Endometrial microvascular endothelial cells (primary cell): Measurements from ENCODE around the gene PREX1. TPM values are rescaled to one million over a fixed set of nuclear protein-coding genes. Genes with fewer than 3 reads are reported as not detected.
"Not testable (repeated sequence)": the region's sequence is repeated elsewhere in the genome, so short reads cannot be mapped to it uniquely, and the experiment has no call there.

ENCODE experiments used
- in situ Hi-C: cut with HindIII; loops from 2 replicates; pipeline ENCODE4 v1.10.0; 2017; ENCODE audit warnings: low sequenced_read_pairs, low pct_unique_long_range_greater_than_20kb; ENCODE audit errors: inconsistent ontology term
- total RNA-seq: library from RNA; depleted of rRNA; stranded (reverse); fragments of >200 nt; gene quantifications from one replicate; pipeline ENCODE4 v1.2.3, GENCODE V29; 2015; ENCODE audit errors: inconsistent ontology term

The PREX1 gene
- total RNA-seq, 1 donor from 2014 or later = 60.5 TPM

GRCh38 chr20:48849779-48850178, 22.0 kb upstream of the PREX1 start:
- in situ Hi-C loops = no loop called here

- in situ Hi-C loops = no loop called here
These were observed 21.5 kb upstream of the PREX1 start for GRCh38 chr20:48849299-48849698.

GRCh38 chr20:48847498-48848205, 19.9 kb upstream of the PREX1 start:
- in situ Hi-C loops = no loop called here

GRCh38 chr20:48846516-48847492, 19.0 kb upstream of the PREX1 start:
- in situ Hi-C loops = no loop called here

GRCh38 chr20:48845721-48846306, 18.0 kb upstream of the PREX1 start:
- in situ Hi-C loops = no loop called here

- in situ Hi-C loops = no loop called here
These were observed 17.2 kb upstream of the PREX1 start for GRCh38 chr20:48844996-48845395.

- in situ Hi-C loops = not testable (repeated sequence)
These were observed 16.1 kb upstream of the PREX1 start for GRCh38 chr20:48843896-48844295.

- in situ Hi-C loops = no loop called here
These were observed 15.4 kb upstream of the PREX1 start for GRCh38 chr20:48843057-48843806.

- in situ Hi-C loops = no loop called here
These were observed 14.2 kb upstream of the PREX1 start for GRCh38 chr20:48841875-48842529.

GRCh38 chr20:48841196-48841874, 13.5 kb upstream of the PREX1 start:
- in situ Hi-C loops = no loop called here

GRCh38 chr20:48839154-48839917, 11.5 kb upstream of the PREX1 start:
- in situ Hi-C loops = no loop called here

- in situ Hi-C loops = no loop called here
These were observed 9.2 kb upstream of the PREX1 start for GRCh38 chr20:48837014-48837413.

- in situ Hi-C loops = no loop called here
These were observed 7.6 kb upstream of the PREX1 start for GRCh38 chr20:48835390-48835789.

GRCh38 chr20:48834278-48834677, 6.5 kb upstream of the PREX1 start:
- in situ Hi-C loops = no loop called here

GRCh38 chr20:48832405-48832730, 4.6 kb upstream of the PREX1 start:
- in situ Hi-C loops = no loop called here

- in situ Hi-C loops = no loop called here
These were observed 4.1 kb upstream of the PREX1 start for GRCh38 chr20:48831718-48832404.

GRCh38 chr20:48830826-48831318, 3.1 kb upstream of the PREX1 start:
- in situ Hi-C loops = no loop called here
